Measurements from ENCODE around the gene ZNF318.
"Not testable (repeated sequence)": the region's sequence is repeated elsewhere in the genome, so short reads cannot be mapped to it uniquely, and the experiment has no call there.

DNA sequence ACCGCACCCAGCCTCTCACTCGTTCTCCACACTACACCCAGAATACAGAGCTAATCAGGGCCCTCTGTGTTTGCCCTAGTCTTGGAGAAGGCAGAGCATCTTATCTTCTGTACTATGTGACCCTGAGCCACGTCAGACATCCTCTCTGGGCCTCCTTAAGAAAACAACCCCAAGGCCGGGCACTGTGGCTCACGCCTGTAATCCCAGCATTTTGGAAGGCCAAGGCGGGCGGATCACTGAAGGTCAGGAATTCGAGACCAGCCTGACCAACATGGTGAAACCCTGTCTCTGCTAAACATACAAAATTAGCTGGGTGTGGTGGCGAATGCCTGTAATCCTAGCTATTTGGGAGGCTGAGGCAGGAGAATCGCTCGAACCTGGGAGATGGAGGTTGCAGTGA lies 66.4 kb downstream of the ZNF318 start:
- TF ChIP-seq CTCF (conservative IDR thresholded peaks at IDR 0.05 in 1 of 2, IDR thresholded peaks at IDR 0.05 in 1 of 2; ENCODE audit: extremely low read depth in 1 of 2, insufficient read depth in 1 of 2, low read depth in 1 of 2, low read length in 2 of 2); EZH2 (IDR thresholded peaks at IDR 0.05; ENCODE audit: borderline replicate concordance, low read length): not testable (repeated sequence)

Data from mammary epithelial cell (primary cell).